Measurements from ENCODE around the gene SMOC2.

GRCh38 chr6:168686029-168686738 is 245.2 kb downstream of the SMOC2 start:
- no peak for TF ChIP-seq CTCF (IDR thresholded peaks at IDR 0.05)
- no peak for TF ChIP-seq POLR2A (IDR thresholded peaks at IDR 0.05)

Data from thyroid gland (tissue), 4 donors.